ENCODE data around the gene CADM1. TPM values are rescaled to one million over a fixed set of nuclear protein-coding genes. Genes with fewer than 3 reads are reported as not detected.

CADM1 gene
- total and polyA plus RNA-seq, 9 of the 15 experiments (the other 6 are each of a cell fraction or from before 2014, with no cell fraction given) = 0.42 TPM; not detected in 8

DNA sequence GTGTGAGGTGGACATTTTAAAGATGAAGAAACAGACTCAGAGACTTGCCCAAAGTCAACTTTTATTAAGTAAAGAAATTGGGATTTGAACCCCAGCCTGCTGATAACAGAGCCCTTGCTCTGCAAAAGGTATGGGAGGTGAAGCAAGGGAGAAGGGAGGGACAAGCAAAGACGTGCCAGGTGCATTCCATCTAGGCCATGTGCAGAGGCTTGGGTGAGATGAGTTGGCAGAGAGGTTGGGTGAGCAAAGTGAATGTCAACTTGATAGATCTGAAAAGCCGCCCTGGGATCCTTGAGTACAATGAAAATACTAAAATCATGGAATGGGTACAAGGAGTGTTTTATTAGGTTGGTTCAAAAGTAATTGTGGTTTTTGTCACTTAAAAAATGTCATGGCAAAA, 341.3 kb downstream of the CADM1 start:
- DNase-seq (ENCODE audit: extremely low read depth in 1 of 4, low spot score in 3 of 4) = no peak
- Histone ChIP-seq H3K4me3 (no peak overlapping the region), H3K9me3 (replicated peaks; ENCODE audit: control insufficient read depth, insufficient read depth, low read depth, low read length) (no peaks in the 10 kb centered on the region), H3K9me1 (ENCODE audit: control insufficient read depth, insufficient read depth, low read length) (no peaks in the 10 kb centered on the region), H3K4me2 (ENCODE audit: insufficient read depth, low read length) (no peak overlapping the region), H3K4me1 (replicated peaks in 1 of 2; ENCODE audit: control insufficient read depth in 2 of 2, insufficient read depth in 2 of 2, low read length in 2 of 2) (no peaks in the 10 kb centered on the region), H3K27me3 (ENCODE audit: control insufficient read depth in 2 of 2, insufficient read depth in 2 of 2, low read length in 2 of 2) (peaks cover 3 to 4% of the 10 kb centered on the region in 2 experiments; a peak in 2 of 5 replicates), H3K9ac (ENCODE audit: insufficient read depth in 1 of 2, low read depth in 2 of 2, low read length in 2 of 2) (no peak overlapping the region), H3K27ac (ENCODE audit: extremely low read depth, low read depth, low read length) (no peak overlapping the region), H4K20me1 (replicated peaks; ENCODE audit: control insufficient read depth, insufficient read depth, low read length) (no peaks in the 10 kb centered on the region), H3K36me3 (ENCODE audit: control insufficient read depth, insufficient read depth, low read length) (no peaks in the 10 kb centered on the region), H2AFZ (ENCODE audit: low read depth, low read length) (no peak overlapping the region), H3K79me2 (ENCODE audit: control insufficient read depth, insufficient read depth, low read length) (no peaks in the 10 kb centered on the region)
- no peak for ATAC-seq
- no peak for FAIRE-seq
- in situ Hi-C loops (cut with MboI) = no loop called here
- intact Hi-C loops (cut with micrococcal nuclease) = no loop called here
- TF ChIP-seq ZKSCAN3 (CRISPR knock-in tag; IDR thresholded peaks at IDR 0.05) (no peak), CBX1 (IDR thresholded peaks at IDR 0.05; ENCODE audit: low read depth) (no peak), SMAD1 (IDR thresholded peaks at IDR 0.05; ENCODE audit: low read depth, low read length, partially characterized antibody) (no peak), CBX5 (IDR thresholded peaks at IDR 0.05; ENCODE audit: borderline replicate concordance, low read depth) (no peak), ZBTB1 (CRISPR knock-in tag; IDR thresholded peaks at IDR 0.05; ENCODE audit: borderline replicate concordance, low read depth) (no peak)
- TF ChIP-seq, protein P1, sequence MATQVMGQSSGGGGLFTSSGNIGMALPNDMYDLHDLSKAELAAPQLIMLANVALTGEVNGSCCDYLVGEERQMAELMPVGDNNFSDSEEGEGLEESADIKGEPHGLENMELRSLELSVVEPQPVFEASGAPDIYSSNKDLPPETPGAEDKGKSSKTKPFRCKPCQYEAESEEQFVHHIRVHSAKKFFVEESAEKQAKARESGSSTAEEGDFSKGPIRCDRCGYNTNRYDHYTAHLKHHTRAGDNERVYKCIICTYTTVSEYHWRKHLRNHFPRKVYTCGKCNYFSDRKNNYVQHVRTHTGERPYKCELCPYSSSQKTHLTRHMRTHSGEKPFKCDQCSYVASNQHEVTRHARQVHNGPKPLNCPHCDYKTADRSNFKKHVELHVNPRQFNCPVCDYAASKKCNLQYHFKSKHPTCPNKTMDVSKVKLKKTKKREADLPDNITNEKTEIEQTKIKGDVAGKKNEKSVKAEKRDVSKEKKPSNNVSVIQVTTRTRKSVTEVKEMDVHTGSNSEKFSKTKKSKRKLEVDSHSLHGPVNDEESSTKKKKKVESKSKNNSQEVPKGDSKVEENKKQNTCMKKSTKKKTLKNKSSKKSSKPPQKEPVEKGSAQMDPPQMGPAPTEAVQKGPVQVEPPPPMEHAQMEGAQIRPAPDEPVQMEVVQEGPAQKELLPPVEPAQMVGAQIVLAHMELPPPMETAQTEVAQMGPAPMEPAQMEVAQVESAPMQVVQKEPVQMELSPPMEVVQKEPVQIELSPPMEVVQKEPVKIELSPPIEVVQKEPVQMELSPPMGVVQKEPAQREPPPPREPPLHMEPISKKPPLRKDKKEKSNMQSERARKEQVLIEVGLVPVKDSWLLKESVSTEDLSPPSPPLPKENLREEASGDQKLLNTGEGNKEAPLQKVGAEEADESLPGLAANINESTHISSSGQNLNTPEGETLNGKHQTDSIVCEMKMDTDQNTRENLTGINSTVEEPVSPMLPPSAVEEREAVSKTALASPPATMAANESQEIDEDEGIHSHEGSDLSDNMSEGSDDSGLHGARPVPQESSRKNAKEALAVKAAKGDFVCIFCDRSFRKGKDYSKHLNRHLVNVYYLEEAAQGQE (IDR thresholded peaks at IDR 0.05; ENCODE audit: borderline replicate concordance) = no peak
- TF ChIP-seq, protein P1 (CRISPR knock-in tag; IDR thresholded peaks at IDR 0.05; ENCODE audit: low read depth) = no peak
- BruUV-seq (replicated peaks) = no TSS peak
- WGBS (ENCODE audit: insufficient coverage, low coverage, missing lambda C conversion rate) = 0% methylated on average over 2 of the region's 2 CpGs
- ChIA-PET CTCF (ENCODE audit: low intra/inter-chr PET ratio) (no interaction called here), POLR2A (interaction anchor here (0.6 kb wide), 1 partner anchor 369 kb away, joined by 3 read pairs; no protein-coding TSS in a partner anchor)

Data from K562 (cell line).